Activated CD4-positive, alpha-beta T cell treated with anti-CD3 and anti-CD28 coated beads, Interleukin-2, amount 50 U/mL, for 16 hours (primary cell): ENCODE results near the gene ACAD8.
"Not testable (repeated sequence)": the region's sequence is repeated elsewhere in the genome, so short reads cannot be mapped to it uniquely, and the experiment has no call there.

Source experiments
- DNase-seq: peaks from one replicate; pipeline ENCODE4 v3.0.0-alpha.2; 2020

The ACAD8 gene

DNA sequence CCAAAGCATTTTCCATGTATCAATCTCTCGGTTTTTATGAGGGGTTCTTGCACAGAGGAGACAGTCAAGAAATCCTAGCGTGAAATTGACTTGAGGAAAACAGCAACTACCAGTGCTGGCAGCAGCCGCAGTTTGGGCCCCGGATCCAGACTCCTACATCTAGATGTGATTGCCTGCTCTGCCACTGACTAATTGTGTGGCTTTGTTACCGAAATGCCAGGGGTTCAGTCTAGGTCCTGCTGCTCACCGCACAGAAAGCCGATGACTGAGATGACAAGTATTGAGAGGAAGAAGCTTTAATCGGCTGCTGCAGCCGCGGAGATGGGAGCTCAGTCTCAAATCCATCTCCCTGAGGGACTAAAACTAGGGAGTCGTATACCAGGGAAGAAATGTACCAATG lies 14.6 kb downstream of the ACAD8 start:
- DNase-seq: no peak

DNA sequence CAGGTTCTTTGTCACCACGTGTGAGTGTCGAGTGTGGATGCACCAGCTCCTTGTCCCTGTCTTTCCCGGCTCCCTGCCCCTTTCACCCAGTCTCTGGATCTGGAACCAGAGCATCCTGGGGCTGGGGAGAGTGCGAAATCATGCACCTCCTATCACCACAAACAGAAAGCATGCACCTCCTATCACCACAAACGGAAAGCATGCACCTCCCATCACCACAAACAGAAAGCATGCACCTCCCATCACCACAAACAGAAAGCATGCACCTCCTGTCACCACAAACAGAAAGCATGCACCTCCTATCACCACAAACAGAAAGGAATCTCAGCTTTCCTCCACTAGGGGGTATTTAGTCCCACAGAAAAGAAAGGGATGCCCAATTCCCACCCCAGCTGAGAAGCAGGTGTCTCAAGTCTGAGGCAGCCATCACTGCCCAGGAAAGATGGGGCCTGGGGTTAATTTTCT lies 16.9 kb downstream of the ACAD8 start:
- peak; percentile 58 for DNase-seq

DNA sequence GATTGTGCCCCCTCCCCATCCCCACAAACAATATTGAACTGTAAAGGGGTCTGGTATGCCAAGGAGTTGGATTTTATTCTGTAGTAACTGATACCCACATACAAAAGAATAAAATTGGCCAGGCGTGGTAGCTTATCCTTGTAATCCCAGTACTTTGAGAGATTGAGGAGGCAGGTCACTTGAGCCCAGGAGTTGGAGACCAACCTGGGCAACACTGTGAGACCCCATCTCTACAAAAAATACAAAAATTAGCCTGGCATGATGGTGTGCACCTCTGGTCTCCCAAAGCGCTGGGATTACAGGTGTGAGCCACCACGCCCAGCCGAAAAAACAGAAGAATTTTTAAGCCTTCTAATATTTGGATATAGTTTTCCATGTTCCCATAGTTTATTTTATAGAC lies 18.6 kb downstream of the ACAD8 start:
- no peak for DNase-seq

DNA sequence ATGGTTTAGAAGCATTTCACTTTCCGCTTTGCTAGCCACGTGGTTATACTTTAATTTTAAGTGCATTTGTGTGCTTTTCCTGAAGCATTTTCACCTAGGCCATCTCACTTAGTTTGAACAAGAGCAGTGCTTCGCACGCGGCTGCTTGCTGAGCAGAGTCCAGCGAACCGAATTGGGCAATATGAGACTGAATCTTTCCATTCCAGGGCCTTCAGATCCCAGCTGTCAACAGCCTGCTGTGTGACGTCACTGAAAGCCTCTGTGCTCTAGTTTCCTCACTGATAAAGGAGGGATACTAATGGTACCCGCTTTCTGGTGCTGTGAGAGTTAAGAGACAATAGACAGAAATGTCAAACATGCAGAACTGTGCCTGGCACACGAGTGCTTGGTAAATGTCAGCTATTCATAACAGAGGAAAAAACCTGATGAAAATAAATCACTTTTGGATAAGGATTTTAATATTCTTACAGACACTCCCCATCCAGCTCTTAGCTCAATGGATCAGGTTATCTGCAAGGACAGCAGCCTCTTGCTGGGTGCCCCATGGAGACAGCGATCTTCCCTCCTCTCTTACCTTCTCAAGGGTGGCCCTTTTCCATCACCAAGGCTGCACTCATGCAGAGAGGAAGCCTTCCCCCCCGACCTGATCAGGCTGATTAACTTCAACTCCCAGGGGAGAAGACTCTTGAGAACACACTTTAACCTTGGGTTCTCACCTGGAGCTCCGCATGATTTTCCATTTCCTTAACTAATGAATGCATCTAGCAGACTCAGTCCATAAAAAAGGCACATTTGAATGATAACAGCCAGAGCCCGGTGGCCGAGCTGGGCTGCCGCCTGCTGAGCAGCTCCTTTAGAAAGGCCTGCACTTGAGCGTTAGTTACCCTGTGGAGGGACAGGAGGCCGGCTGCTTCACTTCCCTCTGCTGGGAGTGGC lies 19.3 kb downstream of the ACAD8 start:
- no peak for DNase-seq

DNA sequence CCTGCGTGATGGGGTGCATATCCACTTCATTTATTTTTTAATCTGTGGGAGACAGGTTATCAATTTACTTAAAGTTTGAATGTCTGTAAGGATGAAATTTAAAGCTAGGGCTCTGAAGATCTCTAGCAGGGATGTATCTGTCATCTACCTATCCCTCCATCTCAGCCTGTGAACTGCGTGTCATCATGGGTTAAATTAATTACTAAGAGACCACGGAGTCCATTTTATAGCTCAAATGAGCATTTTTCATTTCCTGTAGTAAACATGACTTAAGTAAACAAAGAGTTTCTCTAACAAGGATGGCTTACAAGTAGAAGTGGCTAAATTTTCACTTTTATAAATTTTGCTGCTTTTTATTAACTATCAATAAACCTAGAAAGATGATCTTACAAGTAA lies 19.9 kb downstream of the ACAD8 start:
- no peak for DNase-seq

DNA sequence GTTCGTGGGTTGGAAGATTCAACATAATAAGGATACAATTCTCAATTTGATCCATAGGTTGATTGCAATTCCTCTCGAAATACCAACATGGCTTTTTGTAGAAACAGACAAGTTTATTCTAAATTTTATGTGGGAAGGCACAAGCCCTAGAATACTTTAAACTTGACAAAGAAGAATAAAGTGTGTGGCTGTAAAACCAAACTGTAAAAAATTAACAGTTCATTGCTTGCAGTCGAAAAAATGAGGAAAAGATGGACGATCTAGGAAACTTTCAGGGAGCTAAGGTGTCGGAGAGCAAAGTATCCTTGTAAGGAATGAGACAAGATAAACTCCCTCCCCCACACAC lies 21.8 kb downstream of the ACAD8 start:
- no peak for DNase-seq

DNA sequence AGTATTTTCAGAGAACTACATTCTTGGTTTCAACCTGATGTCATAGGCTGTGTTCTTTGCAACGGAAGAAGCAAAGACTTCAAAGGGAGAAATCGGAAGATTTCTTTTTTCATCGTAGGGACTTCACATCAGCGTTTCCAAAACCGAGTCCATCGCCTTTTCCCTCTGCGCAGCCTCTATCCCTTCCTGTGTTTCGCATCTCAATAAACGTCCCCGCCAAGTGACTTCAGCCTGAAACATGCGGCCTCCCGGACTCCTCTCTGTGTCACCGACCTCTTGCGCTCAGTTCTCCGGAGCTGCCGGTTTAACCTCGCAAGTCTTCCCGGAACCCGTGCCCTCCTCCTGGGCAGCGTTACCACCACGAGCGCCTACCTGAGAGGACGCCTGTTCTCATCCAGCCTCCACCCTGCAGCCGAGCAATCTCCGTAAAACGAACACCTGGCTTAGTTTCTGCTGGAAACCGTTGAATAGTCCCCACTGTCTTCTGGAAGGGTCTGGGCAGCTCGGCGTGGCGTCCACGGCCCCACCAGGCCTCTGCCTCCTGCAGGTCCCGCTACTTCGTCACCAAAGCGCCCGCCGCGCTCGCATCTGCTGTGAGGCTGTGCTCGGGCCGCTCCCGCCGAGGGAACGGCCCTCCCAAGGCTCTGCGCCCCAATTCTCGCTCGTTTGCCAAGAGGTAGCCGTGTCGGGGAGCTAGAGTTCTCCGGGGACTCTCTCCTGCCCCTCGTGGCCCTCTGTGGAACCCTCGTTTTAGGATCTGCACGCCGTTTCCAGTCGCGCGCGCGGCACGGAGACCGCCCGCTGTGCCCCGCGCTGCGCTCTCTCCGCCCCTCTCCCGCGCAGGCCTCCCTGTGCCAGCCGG lies 22.4 kb downstream of the ACAD8 start, which contains the start of gene GLB1L3:
Gene GLB1L3 (plus strand): TSS at position 846 of the 862 bp plus-strand sequence. CDS start 362 bp downstream, outside the sequence.
- peak; percentile 86 for DNase-seq

DNA sequence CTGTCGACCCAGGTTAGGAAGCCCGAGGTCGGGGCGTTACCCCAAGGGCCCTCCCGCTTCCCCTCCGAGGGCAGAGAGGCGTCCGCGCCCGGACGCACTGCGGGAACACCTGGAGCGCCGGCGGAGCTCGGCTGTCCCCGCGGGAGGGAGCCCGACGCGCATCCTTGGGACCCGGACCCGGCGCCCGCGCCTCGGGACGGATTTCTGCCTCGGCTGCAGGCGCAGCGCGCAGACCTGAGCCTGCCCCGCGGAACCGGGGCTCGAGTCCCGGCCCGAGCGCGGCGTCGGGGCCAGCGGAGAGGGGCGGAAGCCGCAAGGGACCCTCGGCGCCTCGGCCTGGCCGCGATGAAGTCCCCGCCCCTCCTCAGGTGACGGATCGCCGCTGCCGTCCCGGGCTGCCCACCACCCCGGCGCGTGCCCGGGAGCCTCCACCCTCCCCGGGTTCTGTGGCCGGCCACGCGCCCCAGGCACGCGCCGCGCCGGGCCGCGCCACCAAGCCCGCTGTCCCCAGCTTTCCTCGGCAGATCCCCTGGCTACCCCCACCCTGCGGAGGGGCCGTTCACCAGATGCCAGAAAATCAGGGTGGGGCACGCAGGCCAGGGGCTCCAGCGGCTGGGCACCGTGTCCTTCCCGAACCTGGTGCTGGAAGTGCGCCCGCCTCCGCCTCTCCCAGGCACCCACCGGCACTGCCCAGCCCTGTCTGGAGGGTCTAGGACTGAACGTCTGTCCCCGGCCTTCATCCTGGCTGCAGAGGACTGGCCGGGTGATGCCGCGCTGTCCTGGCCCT lies 23.2 kb downstream of the ACAD8 start:
- peak; percentile 28 for DNase-seq

DNA sequence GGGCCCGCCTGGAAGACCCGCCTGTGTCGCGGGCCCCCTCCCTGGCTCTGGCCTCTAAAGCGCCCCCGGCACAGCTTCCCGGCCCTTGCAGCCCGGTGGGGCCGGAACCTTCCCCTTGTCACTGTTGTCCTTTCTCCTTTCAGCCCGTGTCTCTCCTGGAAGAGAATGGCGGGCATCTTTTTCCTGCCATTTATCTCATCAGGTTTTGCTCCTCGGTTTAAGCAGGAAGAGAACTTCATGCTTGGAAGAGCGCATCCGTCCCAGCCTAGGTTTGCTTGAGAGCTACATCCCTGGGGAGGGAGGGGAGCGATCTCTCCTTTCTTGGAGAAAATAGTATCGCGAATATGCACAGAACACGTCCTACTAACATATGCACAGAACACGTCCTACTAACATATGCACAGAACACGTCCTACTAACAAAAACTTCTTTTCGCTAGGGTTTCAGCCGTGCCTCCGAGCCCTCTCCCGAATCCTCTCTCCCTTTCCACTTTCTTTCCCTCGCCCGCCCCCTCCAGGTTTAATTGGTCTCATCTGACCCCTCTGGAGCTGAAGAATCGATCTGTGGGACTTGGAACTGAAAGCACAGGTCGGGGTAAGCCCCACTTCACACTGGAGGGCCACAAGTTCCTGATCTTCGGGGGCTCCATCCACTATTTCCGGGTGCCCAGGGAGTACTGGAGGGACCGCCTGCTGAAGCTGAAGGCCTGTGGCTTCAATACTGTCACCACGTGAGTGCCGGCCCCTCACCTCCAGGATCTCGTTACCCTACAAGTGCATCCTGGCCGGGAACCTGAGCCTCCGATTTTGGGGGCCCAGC lies 24.0 kb downstream of the ACAD8 start:
- no peak for DNase-seq

DNA sequence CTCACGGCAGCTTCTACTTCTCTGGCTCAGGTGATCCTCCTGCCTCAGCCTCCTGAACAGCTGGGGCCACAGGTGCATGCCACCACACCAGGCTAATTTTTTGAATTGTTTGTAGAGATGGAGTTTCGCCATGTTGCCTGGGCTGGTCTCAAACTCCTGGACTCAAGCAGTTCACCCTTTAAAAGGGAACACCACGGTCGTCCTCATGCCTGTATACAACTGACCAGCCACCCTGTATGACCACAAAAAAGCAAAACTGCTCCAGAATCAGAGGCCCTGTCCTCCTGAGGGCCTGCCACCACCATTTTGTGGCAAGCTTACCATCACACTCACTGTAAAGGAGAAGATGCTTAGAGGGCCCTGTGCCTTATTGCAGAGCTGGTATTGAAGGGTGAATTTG lies 25.0 kb downstream of the ACAD8 start:
- no peak for DNase-seq

DNA sequence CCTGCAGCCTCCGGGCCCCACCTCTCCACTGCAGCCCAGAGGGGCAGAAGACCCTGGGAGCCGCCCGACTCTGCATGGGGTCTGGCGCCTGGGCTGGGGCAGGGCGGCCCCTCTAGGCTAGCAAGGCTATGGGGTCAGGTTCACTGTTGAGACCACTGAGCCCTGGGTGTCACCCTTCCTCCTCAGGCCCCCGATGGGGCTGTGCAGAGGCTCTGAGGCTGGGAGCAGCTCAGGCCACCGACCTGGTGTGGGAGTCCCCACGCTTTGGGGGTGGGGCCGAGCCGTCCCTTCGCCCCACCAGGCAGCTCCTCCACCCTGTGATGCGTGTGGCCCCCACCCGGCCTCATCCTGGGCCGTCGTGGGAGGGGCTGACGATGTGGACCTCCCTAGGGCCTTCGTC lies 28.3 kb downstream of the ACAD8 start:
- DNase-seq: not testable (repeated sequence)

DNA sequence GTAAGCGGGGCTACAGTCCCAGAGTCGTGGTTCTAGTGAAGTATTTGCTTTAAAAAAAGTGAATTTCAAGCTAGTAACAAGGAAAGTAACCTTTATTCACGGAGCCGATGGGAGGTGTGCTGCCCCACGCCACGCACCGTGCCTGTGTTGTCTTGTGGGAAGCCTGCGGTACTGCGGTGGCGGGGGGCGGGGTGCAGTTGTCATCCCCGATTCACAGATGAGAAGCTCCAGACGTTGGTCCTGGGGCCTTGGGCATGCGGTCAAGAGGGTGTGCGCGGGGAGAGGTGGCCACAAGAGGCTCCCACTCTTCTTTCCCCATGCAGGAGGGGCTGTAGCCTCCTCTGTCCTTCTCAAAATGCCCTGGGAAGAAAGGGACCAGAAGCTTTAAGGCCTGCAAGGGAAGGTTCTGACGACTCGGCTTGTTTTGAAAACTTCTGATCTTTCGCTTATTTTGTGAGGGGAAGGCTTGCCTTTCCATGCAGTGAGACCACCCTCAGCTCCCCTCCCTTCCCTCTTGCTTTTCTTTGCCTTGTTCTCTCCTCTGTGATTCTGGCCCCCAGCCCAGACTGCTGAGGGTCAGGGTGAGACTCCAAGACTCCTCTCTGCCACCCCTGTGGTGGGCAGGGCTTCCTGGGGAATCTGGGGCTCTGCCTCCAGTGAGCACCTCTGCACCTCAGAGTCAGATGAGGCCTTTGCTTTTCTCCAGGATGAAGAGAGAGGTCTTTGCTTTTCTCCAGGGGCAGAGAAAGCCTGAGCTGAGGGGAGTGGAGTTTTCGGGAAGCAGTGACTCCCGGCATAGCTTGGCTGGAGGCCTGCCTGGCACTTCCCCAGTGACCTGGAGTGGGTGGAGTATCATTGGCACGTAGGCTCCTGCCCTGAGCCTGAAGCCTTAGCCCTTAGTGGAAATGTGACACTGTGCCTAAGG lies 29.0 kb downstream of the ACAD8 start:
- DNase-seq: no peak

DNA sequence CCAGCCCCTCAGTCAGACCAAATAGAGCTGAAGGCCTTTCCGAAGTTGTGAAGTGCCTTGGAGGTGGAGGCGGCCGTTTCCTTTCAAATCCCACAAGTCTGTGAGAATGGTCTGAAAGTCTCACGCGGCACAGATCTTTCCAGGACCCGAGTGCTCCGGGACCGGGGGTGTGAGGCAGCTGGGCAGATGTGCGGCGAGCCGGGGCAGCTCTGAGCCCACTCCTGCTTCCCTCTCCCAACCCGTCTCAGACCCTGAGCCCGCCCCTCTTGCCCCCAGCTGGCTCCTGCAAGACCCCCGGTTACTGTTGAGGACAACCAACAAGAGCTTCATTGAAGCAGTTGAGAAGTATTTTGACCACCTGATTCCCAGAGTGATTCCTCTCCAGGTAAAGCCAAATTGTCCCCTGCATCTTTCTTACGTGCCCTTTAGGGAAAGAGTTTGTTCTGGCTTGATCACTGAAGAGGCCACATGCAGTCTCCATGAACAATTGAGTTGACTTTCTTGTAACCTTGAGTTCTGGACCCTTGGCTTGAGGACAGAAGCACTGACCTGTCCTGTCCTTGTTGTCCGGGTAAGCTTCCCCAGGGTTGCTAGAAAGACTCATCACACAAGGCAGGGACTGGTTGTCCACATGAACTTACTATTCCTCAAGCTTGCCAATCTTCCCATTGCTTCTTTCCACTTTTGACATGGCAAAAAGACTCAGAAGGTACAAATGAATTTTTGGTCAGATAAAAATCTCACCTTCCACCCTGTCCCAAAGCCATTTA lies 30.3 kb downstream of the ACAD8 start:
- DNase-seq: no peak

DNA sequence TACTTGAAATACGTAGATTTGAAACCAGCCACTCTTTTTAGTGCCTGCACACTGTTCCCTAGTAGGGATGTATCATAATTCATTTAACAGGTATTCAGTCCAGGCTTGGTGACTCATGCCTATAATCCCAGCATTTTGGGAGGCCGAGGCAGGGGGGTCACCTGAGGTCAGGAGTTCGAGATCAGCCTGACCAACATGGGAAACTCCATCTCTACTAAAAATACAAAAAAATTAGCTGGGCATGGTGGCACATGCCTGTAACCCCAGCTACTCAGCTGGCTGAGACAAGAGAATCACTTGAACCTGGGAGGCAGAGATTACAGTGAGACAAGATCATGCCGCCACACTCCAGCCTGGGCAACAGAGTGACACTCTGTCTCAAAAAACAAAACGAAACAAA lies 31.0 kb downstream of the ACAD8 start:
- DNase-seq: not testable (repeated sequence)

DNA sequence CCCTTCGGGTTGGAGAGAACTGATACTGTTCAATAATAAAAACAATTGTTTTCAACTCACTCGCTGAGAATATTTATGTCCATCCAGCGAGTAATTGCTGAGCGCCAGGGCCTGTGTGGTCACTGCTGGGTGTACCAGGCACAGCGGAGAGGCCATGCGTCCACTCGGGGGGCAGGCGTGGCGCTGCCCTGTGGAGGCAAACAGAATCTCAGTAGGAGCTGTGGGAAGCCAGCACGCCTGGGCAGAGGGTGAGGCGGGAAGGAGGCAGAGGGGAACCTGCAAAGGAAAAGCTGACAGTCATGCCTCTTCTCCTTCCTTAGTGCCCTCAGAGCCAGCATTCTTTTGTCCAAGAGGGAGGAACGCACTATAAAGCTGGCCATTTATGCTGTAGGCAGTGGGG lies 34.2 kb downstream of the ACAD8 start:
- DNase-seq: no peak

DNA sequence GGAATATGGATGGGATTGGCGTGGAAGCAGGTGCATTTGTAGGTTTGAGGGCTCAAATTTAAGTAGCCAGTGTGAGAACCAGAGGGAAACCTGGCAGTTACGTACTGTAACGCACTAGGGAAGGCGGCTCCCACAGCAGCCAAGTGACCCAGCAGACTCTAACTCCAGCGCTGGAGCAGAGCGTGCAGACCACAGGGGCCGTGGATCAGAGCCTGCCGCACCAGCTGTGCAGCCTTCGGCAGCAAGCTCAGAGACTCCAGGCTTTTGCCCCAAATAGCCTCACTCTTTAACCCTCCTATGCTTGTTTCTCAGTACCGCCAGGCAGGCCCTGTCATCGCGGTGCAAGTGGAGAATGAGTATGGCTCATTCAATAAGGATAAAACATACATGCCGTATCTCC lies 35.1 kb downstream of the ACAD8 start:
- no peak for DNase-seq

DNA sequence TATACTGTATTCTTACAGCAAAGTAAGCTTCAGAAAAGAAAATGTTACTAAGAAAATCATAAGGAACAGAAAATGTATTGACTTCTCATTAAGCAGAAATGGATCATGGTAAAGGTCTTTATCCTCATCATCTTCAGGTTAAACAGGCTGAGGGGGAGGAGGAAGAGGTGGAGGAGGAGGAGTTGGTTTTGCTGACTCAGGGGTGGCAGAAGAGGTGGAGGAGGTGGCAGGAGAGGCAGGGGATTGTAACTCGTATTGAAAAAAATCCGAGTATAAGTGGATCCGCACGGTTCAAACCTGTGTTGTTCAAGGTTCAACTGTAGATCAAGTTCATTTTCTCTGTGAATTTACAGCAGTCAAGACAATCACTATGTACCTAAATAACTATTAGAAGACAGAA lies 35.8 kb downstream of the ACAD8 start:
- DNase-seq: no peak

DNA sequence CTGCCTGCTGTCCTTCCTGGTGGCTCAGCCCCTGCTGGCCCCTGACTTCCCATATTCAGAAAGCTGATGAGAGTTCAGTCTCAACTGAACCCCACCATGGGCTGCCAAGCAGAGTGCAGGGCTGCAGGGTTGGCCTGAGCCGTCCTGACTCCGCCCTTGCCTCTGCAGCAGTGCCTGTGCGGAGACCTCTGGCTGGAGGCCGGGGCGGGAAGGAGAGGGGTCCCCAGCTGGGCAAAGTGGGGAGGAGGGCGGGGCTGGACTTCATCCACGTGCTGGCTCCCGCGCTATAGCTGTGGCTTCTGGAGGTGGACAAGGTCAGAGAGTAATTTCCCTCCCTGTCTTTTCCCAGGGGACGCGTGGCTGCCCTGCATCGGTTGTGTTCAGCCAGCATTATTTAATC lies 36.4 kb downstream of the ACAD8 start:
- DNase-seq: no peak

DNA sequence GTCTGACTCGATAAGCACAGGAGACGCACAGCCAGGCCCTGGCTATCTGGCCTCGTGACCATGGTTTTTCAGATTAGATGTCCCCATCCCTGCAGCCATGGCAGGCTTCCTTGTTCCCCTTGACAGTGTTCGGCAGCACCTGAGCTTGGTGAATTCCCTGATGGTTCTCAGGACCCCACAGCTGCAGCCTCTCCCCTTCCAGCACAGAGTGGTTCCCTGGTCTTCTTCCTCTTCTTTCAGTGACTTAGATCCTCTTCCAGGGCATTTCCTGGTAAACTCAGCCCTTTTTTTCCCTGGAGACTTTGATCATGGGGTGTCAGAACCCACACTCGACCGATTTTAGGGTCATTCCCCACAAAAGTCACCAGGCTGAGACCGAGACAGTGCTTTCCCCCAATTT lies 37.3 kb downstream of the ACAD8 start:
- DNase-seq: no peak

DNA sequence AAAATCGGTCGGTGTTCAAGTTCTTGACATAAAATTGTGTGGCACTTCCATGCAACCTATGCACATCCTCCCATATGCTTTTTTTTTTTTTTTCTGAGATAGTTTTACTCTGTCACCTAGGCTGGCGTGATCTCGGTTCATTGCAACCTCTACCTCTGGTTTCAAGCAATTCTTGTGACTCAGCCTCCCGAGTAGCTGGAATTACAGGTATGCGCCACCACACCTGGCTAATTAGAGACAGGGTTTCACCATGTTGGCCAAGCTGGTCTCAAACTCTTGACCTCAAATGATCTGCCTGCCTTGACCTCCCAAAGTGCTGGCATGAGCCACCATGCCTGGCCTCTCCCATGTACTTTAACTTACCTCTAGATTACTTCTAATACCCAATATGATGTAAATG lies 37.8 kb downstream of the ACAD8 start:
- no peak for DNase-seq
